ENCODE data around the gene GPC6. TPM values are rescaled to one million over a fixed set of nuclear protein-coding genes. Genes with fewer than 3 reads are reported as not detected.

The GPC6 gene
- total and polyA plus RNA-seq, 2 donors (not counting 3 experiments of a cell fraction or from before 2014, with no cell fraction given): 0.01 TPM; not detected in 1

DNA sequence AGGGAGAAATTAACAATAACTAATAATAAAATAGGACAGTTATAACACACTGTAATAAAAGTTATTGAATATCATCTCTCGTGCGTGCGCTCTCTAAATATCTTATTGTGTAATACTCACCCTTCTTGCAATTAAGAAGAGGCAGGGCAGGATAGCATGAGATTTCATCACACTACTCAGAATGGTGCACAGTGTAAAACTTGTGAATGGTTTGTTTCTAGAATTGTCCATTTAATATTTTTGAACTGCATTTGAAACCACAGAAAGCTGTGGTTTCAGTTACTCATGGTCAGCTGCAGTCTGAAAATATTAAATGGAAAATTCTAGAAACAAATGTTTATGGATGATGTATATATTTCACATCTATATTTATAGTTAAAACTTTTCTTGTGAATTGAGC is 1091.8 kb downstream of the GPC6 start:
- Histone ChIP-seq H3K36me3 (ENCODE audit: control insufficient read depth in 2 of 2, extremely low read depth in 1 of 2, insufficient read depth in 2 of 2, low read length in 2 of 2) (no peaks in the 10 kb centered on the region), H3K4me1 (ENCODE audit: control insufficient read depth, extremely low read depth, insufficient read depth, low read length) (no peaks in the 10 kb centered on the region), H3K4me2 (ENCODE audit: insufficient read depth, low read length) (no peak overlapping the region), H3K27ac (ENCODE audit: insufficient read depth, low read depth, low read length) (no peak overlapping the region), H4K20me1 (replicated peaks; ENCODE audit: control insufficient read depth, extremely low read depth, insufficient read depth, low read length) (no peaks in the 10 kb centered on the region), H3K9me1 (replicated peaks; ENCODE audit: control insufficient read depth, extremely low read depth, insufficient read depth, low read length) (no peaks in the 10 kb centered on the region), H3K4me3 (replicated peaks in 1 of 3; ENCODE audit: insufficient read depth in 1 of 3, low read depth in 1 of 3, low read length in 3 of 3) (no peak overlapping the region), H3K9ac (replicated peaks; ENCODE audit: extremely low read depth, insufficient read depth, low read length) (no peak overlapping the region), H3K9me3 (replicated peaks; ENCODE audit: control insufficient read depth, insufficient read depth, low read length) (no peaks in the 10 kb centered on the region), H2AFZ (ENCODE audit: low read depth, low read length) (no peak overlapping the region), H3K79me2 (ENCODE audit: control insufficient read depth, insufficient read depth, low read length) (no peaks in the 10 kb centered on the region), H3K27me3 (ENCODE audit: control insufficient read depth in 2 of 2, insufficient read depth in 2 of 2, low read length in 2 of 2) (no peaks in the 10 kb centered on the region)
- DNase-seq (ENCODE audit: low read depth, low spot score) (no peak), FAIRE-seq (no peak)
- no TSS peak for BruUV-seq (replicated peaks)
- CTCF ChIA-PET: interaction anchor here (0.9 kb wide), 1 partner anchor 37 kb away, joined by 3 read pairs; no protein-coding TSS in a partner anchor
- TF ChIP-seq JUN (IDR thresholded peaks at IDR 0.05; ENCODE audit: borderline replicate concordance, insufficient read depth, insufficient read length, low read depth): no peak
- no peak for TF ChIP-seq POLR2AphosphoS5 (IDR thresholded peaks at IDR 0.05; ENCODE audit: insufficient read depth, low read depth, low read length)
- TF ChIP-seq, protein P1, sequence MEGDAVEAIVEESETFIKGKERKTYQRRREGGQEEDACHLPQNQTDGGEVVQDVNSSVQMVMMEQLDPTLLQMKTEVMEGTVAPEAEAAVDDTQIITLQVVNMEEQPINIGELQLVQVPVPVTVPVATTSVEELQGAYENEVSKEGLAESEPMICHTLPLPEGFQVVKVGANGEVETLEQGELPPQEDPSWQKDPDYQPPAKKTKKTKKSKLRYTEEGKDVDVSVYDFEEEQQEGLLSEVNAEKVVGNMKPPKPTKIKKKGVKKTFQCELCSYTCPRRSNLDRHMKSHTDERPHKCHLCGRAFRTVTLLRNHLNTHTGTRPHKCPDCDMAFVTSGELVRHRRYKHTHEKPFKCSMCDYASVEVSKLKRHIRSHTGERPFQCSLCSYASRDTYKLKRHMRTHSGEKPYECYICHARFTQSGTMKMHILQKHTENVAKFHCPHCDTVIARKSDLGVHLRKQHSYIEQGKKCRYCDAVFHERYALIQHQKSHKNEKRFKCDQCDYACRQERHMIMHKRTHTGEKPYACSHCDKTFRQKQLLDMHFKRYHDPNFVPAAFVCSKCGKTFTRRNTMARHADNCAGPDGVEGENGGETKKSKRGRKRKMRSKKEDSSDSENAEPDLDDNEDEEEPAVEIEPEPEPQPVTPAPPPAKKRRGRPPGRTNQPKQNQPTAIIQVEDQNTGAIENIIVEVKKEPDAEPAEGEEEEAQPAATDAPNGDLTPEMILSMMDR (IDR thresholded peaks at IDR 0.05; ENCODE audit: extremely low read depth in 1 of 2, insufficient read depth in 1 of 2, low read depth in 1 of 2, low read length in 2 of 2): no peak
- TF ChIP-seq POLR2A (IDR thresholded peaks at IDR 0.05; ENCODE audit: low read depth, low read length): no peak
- TF ChIP-seq EZH2 (IDR thresholded peaks at IDR 0.05; ENCODE audit: borderline replicate concordance, low read depth, low read length, severe bottlenecking): no peak
- no peak for TF ChIP-seq GATA2 (IDR thresholded peaks at IDR 0.05; ENCODE audit: insufficient read depth, insufficient read length, low read depth, low read length)
- no peak for TF ChIP-seq FOS (IDR thresholded peaks at IDR 0.05; ENCODE audit: borderline replicate concordance, insufficient read depth, low read length)
- TF ChIP-seq, protein P2, sequence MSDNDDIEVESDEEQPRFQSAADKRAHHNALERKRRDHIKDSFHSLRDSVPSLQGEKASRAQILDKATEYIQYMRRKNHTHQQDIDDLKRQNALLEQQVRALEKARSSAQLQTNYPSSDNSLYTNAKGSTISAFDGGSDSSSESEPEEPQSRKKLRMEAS (IDR thresholded peaks at IDR 0.05; ENCODE audit: insufficient read depth, insufficient read length): no peak
- TF ChIP-seq MYC (IDR thresholded peaks at IDR 0.05; ENCODE audit: low read depth, low read length): no peak
- POLR2A ChIA-PET: no interaction called here
- intact Hi-C loops (cut with micrococcal nuclease): no loop called here
- dilution Hi-C loops (cut with MboI; ENCODE audit: extremely low pct_ligation_motif_present, low sequenced_read_pairs): no loop called here

All from endothelial cell of umbilical vein (primary cell).